T-helper 1 cell treated with Interleukin-12 subunit alpha and Interleukin-12 subunit beta and Interleukin-4 antibody, amounts not matched to agents 30 μg/mL and 1 μg/mL, for 36 hours (primary cell): ENCODE results near the gene PLEKHH1.

ENCODE experiments used
- H3K27ac Mint-ChIP-seq: one replicate; pipeline ENCODE4 v1.8.0; 2021; ENCODE audit warnings: mild to moderate bottlenecking, mixed read lengths
- H3K27me3 Mint-ChIP-seq: one replicate; pipeline ENCODE4 v1.8.0; 2021; ENCODE audit warnings: low read depth, mixed read lengths
- H3K36me3 Mint-ChIP-seq: one replicate; pipeline ENCODE4 v1.8.0; 2021; ENCODE audit warnings: low read depth, mixed read lengths
- H3K4me1 Mint-ChIP-seq: one replicate; pipeline ENCODE4 v1.8.0; 2021; ENCODE audit warnings: low read depth, mixed read lengths
- H3K4me3 Mint-ChIP-seq: one replicate; pipeline ENCODE4 v1.8.0; 2021; ENCODE audit warnings: mild to moderate bottlenecking, moderate library complexity, mixed read lengths
- H3K9me3 Mint-ChIP-seq: one replicate; pipeline ENCODE4 v1.8.0; 2021; ENCODE audit warnings: mixed read lengths

PLEKHH1 gene

DNA sequence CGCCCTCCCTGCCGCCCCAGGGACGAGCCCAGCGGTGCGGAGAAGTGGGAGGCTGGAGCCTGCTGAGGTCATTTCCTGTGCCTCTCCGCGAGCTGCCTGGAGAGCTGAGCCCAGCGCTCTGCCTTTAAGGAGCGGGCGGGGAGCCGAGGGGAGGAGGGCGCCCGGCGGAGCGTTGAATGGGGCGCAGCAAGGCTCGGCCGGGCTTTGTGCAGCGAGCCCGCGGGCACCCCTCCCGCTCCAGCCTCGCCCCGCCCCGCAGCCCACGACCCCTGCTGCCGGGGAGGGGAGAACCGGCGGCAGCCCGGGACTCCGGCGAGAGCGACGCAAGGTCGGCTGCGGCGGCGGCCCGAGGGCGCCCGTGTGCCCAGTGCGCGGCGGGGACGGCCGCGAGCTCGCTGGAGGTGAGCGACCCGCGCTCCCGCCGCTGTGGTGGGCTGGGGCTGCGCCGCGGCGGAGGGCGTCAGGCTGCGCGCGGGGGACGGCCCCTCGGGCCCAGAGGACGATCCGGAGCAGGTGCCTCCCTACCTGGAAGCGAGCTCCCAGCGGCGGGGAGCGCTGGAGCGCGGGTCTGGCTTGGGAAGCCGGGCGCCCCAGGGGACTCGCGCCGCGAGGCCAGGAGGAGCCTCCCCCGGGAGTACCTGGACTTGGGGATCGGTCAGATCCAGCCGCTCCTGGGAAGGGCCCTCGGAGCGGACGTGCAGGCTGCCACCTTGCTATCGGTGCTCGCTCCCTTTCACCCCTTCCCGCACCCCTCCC lies at the start of gene PLEKHH1:
TSS of gene PLEKHH1 (plus strand) at position 293 of the 756 bp plus-strand sequence. CDS start 8,578 bp downstream, outside the sequence.
- peaks cover 64% of the 10 kb centered on the region for H3K27me3 Mint-ChIP-seq
- H3K9me3 Mint-ChIP-seq: no peaks in the 10 kb centered on the region
- H3K36me3 Mint-ChIP-seq: no peaks in the 10 kb centered on the region
- peaks cover 4% of the 10 kb centered on the region for H3K4me1 Mint-ChIP-seq
- no peak within 1 kb of the TSS for H3K27ac Mint-ChIP-seq
- peak within 1 kb of the TSS; percentile 65 for H3K4me3 Mint-ChIP-seq

DNA sequence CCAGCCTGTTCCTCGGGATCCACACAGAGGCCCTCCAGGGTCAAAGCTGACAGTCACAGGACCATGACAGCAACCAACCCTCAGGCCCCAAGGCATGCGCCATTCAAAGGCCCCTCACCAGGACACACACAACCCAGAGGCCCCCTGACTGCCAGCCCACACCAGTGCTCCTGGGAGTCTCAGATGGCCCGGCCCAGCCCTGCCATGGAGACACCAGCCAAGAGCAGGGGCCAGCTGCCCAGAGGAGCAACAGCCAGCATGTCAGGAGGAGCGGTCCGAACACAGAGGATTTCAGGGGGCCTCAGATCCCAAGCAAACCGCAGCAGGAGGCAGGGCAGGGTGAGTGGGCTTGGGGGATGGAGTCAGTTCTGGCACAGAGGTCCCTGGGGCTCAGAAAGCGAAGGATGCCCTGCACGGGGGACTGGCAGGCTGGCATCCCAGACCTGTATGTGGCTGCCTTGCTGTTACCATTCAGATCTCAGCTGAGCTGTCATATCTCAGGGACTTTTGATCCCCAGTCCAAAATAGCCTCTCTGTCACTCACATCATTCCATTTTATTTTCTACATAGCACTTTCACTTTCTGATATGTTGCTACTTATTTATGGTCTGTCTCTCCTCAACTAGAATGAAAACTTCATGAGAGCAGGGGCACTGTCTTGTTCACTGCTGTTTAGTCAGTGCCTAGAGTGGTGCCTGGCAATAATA lies 49.4 kb upstream of the PLEKHH1 start:
- Mint-ChIP-seq H3K4me3 (no peak overlapping the region), H3K36me3 (peaks cover 19% of the 10 kb centered on the region), H3K9me3 (no peaks in the 10 kb centered on the region), H3K4me1 (peaks cover 27% of the 10 kb centered on the region), H3K27me3 (peaks cover 5% of the 10 kb centered on the region), H3K27ac (no peak overlapping the region)

DNA sequence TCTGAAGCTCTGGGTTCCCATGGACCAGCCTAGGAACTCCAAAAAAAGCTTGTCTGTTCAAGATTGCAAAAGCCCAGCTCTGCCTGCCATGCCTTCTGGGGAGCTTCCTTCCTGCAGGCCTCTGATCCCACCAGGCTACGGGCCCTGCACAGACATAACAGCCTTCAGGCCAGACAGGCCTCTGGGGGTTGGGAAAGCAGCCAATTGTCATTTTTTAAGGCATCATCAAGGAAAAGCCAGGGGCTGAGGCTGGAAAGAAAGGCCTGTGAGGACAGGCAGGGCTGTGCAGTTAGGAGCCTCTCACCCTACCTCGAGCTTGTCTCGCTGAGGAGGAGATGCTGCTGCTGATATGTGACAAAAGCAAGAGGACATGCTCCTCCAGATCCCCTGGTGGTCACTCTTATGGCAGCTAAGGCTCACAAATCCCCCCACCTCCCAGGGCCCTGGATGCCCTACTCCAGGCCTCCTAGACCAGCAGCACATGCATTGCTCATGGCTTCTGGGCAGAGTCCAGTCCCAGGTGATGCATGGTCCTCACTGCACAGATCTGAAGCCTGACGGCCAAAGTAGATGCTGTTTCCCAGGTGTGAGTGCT lies 47.5 kb upstream of the PLEKHH1 start:
- no peak overlapping the region for H3K4me3 Mint-ChIP-seq
- no peaks in the 10 kb centered on the region for H3K9me3 Mint-ChIP-seq
- H3K4me1 Mint-ChIP-seq: peaks cover 38% of the 10 kb centered on the region
- no peak overlapping the region for H3K27ac Mint-ChIP-seq
- H3K36me3 Mint-ChIP-seq: peaks cover 19% of the 10 kb centered on the region
- H3K27me3 Mint-ChIP-seq: peaks cover 12% of the 10 kb centered on the region

DNA sequence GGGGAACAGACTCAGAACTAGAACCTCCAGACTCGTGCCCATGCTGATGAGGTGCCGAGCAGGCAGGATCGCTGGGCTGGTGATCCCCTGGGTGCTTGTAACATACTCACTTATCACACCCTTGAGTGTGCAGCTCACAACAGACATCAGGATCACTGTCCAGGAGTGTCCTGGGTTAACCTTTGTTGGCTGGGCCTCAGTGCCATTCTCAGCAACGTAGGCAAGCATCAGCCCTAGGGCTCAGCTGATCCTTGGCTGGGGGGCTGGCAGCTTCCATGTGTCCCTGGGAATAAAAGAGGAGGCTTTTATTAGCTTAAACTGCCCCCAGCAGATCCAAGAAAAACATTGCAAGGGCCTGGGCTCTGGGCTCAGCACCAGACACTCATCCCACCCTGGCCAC lies 46.2 kb upstream of the PLEKHH1 start:
- Mint-ChIP-seq H3K4me1 (peaks cover 40% of the 10 kb centered on the region), H3K36me3 (peaks cover 19% of the 10 kb centered on the region), H3K27me3 (peaks cover 16% of the 10 kb centered on the region), H3K27ac (no peak overlapping the region), H3K4me3 (no peak overlapping the region), H3K9me3 (no peaks in the 10 kb centered on the region)

DNA sequence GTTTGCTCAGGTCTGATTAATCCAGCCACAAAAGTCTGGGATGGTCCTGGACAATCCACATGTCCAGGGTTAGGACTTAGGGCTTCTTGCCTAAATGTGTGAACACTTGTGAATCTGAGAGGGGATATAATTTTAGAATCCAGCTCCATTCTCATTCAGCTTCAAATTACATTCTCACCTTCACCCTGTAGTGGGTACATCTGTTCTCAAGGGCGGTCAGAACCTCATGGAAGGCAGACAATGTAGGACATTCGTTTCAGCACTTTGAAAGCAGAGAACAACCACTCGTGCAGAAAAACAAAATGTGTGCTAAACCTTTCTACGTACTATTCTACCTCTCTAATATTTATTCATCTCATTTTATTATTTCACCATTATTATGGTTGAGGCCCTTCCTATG lies 45.8 kb upstream of the PLEKHH1 start:
- peak overlapping the region; percentile 97 for H3K27ac Mint-ChIP-seq
- peak overlapping the region; percentile 94 for H3K4me3 Mint-ChIP-seq
- H3K36me3 Mint-ChIP-seq: peaks cover 19% of the 10 kb centered on the region
- H3K27me3 Mint-ChIP-seq: peaks cover 19% of the 10 kb centered on the region
- H3K9me3 Mint-ChIP-seq: peaks cover under 1% of the 10 kb centered on the region
- peaks cover 40% of the 10 kb centered on the region for H3K4me1 Mint-ChIP-seq

DNA sequence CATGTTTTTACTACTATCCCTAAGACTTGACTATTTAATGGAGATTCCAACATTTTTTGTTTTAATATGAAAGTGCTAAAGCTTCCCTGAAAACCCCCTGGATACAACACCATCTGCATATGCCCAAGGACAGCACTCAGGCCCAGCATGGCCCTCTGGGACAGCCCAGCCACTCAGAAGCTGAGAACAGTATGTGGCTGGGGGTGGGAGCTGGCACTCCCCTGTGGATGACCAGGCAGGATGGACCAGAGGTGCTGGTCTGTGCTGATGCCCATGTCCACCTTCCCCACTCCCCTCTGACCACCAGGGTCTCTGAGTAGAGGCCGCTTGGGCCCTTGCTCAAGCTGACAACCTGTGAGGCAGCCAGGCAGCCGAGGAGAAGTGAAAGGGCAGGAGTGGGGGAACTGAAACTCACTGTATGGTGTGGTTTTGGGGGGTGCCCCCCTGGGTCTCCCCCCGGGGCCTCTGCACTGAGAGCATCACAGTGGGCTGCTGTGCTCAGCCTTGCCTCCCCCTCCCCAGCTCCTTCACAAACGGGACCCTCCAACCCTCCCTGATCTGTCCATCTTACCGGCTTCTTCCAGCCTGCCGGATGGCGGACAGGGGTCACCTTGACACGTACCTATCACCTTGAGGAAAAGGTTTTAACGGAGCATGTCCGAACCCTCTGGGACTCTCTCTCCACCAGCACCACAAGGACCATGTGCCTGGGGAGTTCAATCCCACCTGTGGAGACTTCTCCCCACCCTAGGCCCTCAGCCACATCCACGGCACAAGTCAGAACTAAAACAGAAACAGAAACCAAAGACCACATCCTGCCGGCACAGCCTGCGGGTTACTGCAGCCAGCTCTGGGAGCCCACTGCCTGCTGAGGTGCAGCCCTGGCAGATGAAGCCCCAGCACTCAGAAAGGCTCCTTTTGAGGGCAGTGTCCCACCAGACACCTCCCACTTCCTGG lies 44.9 kb upstream of the PLEKHH1 start, which contains the start of gene TMEM229B:
TSS of gene TMEM229B (minus strand) at position 785 of the 957 bp plus-strand sequence. CDS start 14,798 bp downstream, outside the sequence.
- Mint-ChIP-seq H3K36me3 (peaks cover 25% of the 10 kb centered on the region), H3K27me3 (peaks cover 25% of the 10 kb centered on the region), H3K4me1 (peaks cover 40% of the 10 kb centered on the region), H3K4me3 (peak within 1 kb of the TSS; percentile 94), H3K27ac (peak within 1 kb of the TSS; percentile 97), H3K9me3 (peaks cover 9% of the 10 kb centered on the region)

DNA sequence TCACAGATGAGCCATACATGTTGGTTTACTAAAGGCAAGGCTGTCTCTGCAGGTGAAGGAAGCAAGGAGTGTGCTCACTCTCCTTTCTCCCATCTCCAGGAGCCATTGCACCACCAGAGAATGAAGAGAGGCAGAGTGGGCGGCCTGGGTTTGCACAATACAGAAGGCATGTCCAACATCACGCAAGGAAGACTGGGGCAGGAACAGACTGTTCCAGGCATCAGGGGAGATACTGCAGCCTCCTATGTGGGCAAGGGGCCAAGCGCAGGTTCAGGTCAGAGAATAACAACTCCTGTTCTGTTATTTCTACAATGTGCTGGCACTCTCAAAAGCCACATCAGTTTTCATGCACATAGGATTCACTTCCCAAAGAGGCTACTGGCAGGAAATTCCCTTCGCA lies 42.9 kb upstream of the PLEKHH1 start:
- H3K9me3 Mint-ChIP-seq: peaks cover 19% of the 10 kb centered on the region
- H3K27ac Mint-ChIP-seq: no peak overlapping the region
- no peak overlapping the region for H3K4me3 Mint-ChIP-seq
- peaks cover 36% of the 10 kb centered on the region for H3K4me1 Mint-ChIP-seq
- H3K36me3 Mint-ChIP-seq: peaks cover 24% of the 10 kb centered on the region
- peaks cover 25% of the 10 kb centered on the region for H3K27me3 Mint-ChIP-seq

DNA sequence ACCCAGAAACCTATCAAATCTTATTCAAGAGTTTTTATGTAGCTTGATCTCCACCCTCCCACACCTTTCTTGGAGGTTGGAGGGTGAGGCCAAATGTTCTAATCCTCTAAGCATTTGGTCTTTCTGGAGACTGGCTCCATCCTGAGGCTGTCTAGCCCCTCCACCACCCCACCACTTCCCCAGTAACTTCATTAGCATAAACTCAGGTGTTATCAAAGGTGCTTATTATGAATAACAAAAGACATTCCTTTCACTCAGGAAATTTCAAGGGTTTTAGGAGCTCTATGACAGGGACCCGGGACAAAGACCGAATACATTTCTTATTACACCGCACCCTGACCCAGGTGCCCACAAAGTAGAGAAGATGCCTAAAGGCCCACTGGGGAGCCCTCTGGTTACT lies 41.8 kb upstream of the PLEKHH1 start:
- Mint-ChIP-seq H3K4me1 (peaks cover 29% of the 10 kb centered on the region), H3K4me3 (no peak overlapping the region), H3K36me3 (peaks cover 19% of the 10 kb centered on the region), H3K27ac (no peak overlapping the region), H3K9me3 (peaks cover 19% of the 10 kb centered on the region), H3K27me3 (peaks cover 25% of the 10 kb centered on the region)

DNA sequence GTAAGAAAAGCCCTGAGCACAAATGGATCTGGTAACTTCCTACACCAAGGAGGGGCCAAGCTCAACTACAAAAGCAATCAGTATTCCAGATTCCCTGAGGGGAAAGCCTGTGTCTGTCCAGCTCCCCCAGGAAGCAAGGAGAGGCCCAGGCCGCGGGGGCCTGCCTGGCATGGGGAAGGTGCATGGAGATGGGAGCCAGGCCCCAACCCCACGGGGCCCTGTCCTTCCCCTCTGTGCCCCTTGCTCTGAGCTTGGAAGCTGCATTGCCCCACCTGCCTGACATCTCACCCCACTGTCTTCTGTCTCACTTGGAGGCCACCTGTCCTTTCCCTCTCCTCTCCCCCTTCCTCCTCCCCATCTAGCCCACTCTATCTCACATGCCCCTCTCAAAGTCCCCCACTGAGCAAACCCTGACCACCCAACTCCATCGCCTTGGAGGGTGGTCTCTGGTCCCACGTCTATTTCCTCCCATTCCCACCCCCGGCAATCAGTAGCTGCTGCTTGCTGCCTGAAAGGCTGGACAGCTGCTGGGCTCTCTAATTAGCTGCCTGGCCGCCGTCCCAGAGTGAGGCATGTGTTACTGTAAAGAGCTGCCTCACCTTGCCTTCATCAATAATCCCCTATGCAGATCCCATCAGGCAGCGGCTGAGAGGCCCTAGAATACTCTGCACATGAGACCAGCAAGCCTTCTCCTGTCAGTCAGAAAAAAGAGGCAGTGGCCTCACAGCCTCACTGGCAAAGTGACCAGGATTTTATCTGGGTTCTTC lies 41.2 kb upstream of the PLEKHH1 start:
- Mint-ChIP-seq H3K4me3 (no peak overlapping the region), H3K36me3 (peaks cover 14% of the 10 kb centered on the region)

DNA sequence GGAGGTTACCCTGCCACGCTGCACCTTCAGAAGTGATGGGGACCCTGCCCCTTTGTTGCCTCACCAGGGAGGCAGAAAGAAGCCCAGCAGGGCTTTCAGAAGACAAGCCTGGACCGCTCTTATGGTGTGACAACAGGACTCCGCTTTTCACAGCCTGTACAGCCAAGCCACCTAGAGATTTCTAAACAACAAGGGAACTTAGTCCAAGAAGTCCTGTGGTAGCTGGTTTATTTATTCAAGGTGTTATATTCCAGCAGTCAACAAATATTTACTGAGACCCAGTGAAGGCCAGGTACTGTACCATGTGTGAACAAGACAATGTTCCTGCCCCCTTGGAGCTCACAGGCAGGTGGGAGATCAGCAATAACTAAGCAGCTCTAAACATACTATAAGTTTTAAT lies 40.6 kb upstream of the PLEKHH1 start:
- Mint-ChIP-seq H3K4me1 (peaks cover 26% of the 10 kb centered on the region), H3K36me3 (peaks cover 11% of the 10 kb centered on the region), H3K9me3 (peaks cover 19% of the 10 kb centered on the region), H3K4me3 (no peak overlapping the region), H3K27ac (no peak overlapping the region), H3K27me3 (peaks cover 27% of the 10 kb centered on the region)

More for the DNA sequence above, 41.2 kb upstream of the PLEKHH1 start:
- H3K27me3 Mint-ChIP-seq: peaks cover 25% of the 10 kb centered on the region
- peaks cover 26% of the 10 kb centered on the region for H3K4me1 Mint-ChIP-seq
- peaks cover 19% of the 10 kb centered on the region for H3K9me3 Mint-ChIP-seq
- no peak overlapping the region for H3K27ac Mint-ChIP-seq

DNA sequence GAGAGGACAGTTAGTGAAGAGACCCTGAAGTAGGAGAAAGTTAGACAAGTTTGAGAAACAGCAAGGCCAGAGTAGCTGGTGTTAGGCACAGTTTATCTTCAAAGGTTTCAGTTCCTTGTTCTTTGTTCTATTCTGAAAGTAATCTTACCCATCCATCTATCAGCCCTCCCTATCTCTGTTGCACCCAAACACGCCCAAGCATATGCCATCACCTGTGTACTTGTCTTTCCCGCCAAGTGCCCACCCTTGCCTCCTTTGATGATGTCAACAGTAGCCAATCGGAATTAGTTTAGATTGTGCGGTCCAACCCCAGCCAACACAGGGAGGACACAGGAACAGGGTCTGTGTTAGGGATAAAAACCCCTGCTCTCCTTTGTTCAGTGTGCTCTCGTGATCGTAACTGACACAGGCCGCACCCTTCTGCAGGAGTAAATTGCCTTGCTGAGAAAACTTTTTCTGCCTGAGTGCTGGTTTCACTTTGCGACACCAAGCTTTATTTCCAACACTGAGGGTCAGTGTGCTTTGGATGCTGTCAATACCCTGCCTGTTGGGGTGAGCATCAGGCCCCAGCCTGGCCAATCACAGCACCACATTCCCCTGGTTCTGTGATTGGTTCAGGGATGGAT lies 39.9 kb upstream of the PLEKHH1 start:
- H3K27ac Mint-ChIP-seq: no peak overlapping the region
- H3K9me3 Mint-ChIP-seq: peaks cover 19% of the 10 kb centered on the region
- peaks cover 21% of the 10 kb centered on the region for H3K4me1 Mint-ChIP-seq
- H3K4me3 Mint-ChIP-seq: no peak overlapping the region
- H3K36me3 Mint-ChIP-seq: peaks cover 11% of the 10 kb centered on the region
- H3K27me3 Mint-ChIP-seq: peaks cover 33% of the 10 kb centered on the region

DNA sequence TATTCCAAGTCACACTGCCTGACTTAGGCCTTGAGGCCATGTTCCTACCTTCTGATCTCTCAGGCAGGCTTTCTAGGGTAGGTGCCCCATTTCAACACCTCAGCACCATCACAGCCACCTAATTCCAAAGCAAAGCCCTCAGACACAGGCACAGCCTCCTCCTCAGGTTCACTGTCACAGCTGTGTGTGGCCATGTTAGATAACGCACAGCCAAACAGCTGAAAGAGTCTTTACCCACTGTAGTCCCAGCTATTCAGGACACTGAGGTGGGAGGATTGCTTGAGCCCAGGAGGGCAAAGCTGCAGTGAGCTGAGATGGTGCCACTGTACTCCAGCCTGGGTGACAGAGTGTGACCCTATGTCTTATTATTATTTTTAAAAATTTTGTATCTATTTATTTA lies 37.3 kb upstream of the PLEKHH1 start:
- Mint-ChIP-seq H3K27ac (no peak overlapping the region), H3K27me3 (peaks cover 33% of the 10 kb centered on the region), H3K4me3 (no peak overlapping the region), H3K9me3 (peaks cover 19% of the 10 kb centered on the region), H3K4me1 (peaks cover 3% of the 10 kb centered on the region), H3K36me3 (peaks cover 11% of the 10 kb centered on the region)

DNA sequence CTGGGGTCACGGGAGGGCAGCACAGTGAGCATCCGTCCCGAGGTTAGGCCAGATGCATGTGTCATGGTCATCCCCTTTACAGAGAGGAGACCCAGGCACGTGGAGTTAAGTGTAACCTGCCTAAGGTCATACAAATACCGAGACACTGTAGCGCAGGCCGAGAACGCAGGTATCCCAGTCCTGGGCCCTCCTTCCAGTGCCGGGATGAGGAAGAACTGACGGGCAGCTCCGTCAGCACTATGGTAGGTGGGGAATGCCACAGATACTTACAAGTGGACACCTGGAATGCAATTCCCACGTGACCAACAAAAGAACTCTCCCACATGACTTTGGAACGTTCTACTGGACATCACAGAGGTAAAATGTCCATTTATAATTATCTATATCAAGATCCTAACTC lies 35.9 kb upstream of the PLEKHH1 start:
- H3K9me3 Mint-ChIP-seq: peaks cover 19% of the 10 kb centered on the region
- H3K27me3 Mint-ChIP-seq: peaks cover 23% of the 10 kb centered on the region
- no peak overlapping the region for H3K4me3 Mint-ChIP-seq
- H3K36me3 Mint-ChIP-seq: peaks cover 11% of the 10 kb centered on the region
- peaks cover 1% of the 10 kb centered on the region for H3K4me1 Mint-ChIP-seq
- no peak overlapping the region for H3K27ac Mint-ChIP-seq
